Epithelial cell of proximal tubule (primary cell): ENCODE results near the gene ANXA3. TPM values are rescaled to one million over a fixed set of nuclear protein-coding genes. Genes with fewer than 3 reads are reported as not detected.

Source experiments
- DNase-seq: peaks from one replicate; pipeline ENCODE4 v3.0.0-alpha.2; 2011; ENCODE audit warnings: low read depth
- H3K4me3 ChIP-seq: 2 replicates; pipeline ENCODE4 v1.5.1; 2011; ENCODE audit warnings: low read depth, mild to moderate bottlenecking, low read length
- total RNA-seq: library from RNA; depleted of rRNA; stranded (reverse); fragments of >200 nt; gene quantifications from 2 replicates; pipeline ENCODE4 v1.2.3, GENCODE V29; 2015
- TF ChIP-seq, protein P1 (sequence below): conservative IDR thresholded peaks from 2 replicates; pipeline ENCODE4 v1.5.1; 2012; ENCODE audit warnings: low read depth, mild to moderate bottlenecking, low read length

The ANXA3 gene
- total RNA-seq, 1 donor from 2014 or later, result 354 TPM

DNA sequence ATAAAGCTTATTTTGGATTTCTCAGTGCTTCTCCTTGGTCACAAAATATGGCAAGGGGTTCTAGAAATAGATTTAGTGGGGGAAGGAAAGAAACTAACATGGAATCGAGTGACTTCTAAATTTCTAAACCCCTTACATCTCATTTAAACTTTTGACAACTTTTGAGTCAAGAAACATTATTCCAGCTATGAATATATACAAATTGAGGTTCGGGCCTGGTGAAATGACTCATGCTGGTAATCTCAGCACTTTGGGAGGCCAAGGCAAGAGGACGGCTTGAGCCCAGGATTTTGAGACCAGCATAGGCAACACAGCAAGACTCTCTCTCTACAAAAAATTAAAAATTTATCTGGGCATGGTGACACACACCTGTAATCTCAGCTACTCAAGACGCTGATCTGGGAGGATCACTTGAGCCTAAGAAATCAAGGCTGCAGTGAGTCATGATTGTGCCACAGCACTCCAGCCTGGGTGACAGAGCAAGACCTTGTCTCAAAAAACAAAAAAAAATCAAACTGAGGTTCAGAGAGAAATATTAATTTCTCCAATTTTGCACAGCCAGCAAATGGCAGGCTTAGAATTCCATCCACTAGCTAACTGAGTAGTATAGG, 99.8 kb downstream of the ANXA3 start:
- H3K4me3 ChIP-seq, result no peak overlapping the region
- no peak for DNase-seq
- TF ChIP-seq, protein P1, sequence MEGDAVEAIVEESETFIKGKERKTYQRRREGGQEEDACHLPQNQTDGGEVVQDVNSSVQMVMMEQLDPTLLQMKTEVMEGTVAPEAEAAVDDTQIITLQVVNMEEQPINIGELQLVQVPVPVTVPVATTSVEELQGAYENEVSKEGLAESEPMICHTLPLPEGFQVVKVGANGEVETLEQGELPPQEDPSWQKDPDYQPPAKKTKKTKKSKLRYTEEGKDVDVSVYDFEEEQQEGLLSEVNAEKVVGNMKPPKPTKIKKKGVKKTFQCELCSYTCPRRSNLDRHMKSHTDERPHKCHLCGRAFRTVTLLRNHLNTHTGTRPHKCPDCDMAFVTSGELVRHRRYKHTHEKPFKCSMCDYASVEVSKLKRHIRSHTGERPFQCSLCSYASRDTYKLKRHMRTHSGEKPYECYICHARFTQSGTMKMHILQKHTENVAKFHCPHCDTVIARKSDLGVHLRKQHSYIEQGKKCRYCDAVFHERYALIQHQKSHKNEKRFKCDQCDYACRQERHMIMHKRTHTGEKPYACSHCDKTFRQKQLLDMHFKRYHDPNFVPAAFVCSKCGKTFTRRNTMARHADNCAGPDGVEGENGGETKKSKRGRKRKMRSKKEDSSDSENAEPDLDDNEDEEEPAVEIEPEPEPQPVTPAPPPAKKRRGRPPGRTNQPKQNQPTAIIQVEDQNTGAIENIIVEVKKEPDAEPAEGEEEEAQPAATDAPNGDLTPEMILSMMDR, result no peak

DNA sequence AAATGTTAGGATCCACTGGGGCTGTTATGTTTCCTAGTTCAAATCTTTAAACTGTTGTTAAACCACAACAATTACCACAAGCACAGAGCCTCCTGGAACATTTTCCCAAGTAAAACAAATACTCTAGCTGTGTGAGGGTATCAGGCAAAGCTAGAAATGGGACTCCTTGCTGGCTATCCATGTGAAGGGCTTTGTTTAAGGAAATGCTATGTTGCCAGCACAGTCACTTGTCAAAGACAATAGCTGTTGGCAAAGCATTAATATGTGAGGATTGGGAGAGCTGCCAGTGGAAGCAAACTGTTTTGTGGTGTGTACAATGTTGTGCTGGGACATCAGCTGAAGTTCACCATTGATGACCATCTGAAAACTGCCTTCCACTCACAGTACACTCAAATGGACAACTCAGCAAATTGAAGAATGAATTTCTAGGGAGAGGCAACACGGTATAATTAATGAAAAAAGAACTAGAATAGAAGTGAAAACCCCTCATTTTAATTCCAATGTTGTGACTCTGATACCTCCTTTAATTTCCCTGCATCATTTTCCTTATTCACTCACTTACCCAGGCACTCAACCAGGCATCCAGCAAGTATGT, 100.8 kb downstream of the ANXA3 start:
- H3K4me3 ChIP-seq, result no peak overlapping the region
- TF ChIP-seq, protein P1, result no peak
- no peak for DNase-seq

DNA sequence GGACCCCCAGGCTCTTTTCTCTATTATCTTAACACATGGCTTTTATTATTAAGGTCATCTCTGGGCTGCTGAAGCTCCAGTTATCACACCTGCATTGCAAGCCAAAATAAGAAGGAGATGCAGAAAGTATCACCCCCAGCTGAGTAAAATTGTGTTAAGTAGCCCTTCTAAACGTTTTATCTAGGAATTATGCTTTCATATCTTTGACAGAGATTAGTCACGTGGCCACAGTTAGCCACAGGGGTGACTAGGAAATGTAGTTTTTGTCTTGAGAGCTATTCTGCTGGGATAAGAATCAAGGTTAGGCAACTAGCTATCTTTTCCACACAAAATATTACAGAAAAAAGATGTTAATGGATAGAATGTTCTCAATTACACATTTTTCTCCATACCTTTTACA, 102.1 kb downstream of the ANXA3 start:
- no peak overlapping the region for H3K4me3 ChIP-seq
- TF ChIP-seq, protein P1, result no peak
- no peak for DNase-seq

DNA sequence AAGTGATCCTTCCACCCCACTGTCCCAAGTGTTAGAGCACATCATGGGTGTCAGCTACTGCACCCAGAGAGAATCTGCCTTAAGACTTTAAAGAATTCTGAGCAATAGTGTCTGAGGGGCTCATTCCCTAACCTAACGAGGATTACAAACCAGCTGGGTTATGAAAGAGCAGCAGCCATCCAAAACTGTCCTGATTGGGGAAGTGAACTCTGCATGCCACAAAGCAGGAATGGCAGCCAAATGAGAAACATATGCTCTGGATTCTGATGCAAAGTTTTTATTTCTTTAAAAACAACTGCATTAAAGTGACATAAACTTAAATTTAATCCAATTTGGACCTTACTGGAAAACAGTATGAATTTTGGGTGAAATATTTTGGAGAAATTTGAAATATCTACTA, 103.2 kb downstream of the ANXA3 start:
- TF ChIP-seq, protein P1, result no peak
- DNase-seq, result no peak
- H3K4me3 ChIP-seq, result no peak overlapping the region

DNA sequence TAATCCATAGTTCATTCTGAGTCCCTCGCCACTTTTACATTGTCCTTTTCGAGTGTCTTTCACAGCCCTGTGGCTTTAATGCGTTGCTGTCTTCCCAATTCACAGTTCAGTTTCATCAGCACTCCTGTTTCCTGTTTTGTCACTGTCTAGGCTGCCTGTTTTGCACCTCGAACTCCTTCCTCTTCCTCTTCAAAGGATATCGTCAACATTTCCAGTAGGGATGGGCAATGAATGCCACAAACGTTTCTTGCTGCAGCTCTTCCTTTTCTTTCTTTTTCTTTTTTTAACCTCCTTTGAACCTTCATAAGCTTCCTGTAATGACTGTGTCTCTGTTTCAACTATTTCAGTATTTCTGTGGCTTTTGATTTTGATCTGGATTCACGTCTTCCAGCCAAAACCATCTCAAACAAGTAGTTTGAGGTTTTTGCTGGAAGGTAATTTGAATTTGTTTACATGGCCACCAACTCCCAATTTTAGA, 105.4 kb downstream of the ANXA3 start:
- TF ChIP-seq, protein P1, result no peak
- DNase-seq, result no peak
- no peak overlapping the region for H3K4me3 ChIP-seq

DNA sequence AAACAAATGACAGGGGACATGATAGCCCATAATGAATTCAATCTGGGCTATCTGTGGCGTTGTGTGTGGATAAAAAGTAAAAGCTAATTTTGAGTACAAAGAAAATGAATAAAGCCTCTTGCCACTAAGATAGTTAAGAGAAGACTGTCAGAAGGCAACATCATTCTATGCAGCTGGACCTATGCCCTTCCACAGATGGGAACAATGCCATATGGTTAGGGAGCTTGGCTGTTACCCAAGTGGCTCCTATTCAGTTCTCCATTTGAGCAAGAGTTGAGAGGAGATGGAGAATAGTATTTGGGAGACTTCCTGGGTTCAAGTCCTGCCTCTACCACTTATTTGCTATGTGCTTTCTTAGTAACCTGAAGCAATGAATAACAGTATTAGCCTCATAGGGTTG, 107.7 kb downstream of the ANXA3 start:
- TF ChIP-seq, protein P1, result no peak
- no peak for DNase-seq
- H3K4me3 ChIP-seq, result no peak overlapping the region

DNA sequence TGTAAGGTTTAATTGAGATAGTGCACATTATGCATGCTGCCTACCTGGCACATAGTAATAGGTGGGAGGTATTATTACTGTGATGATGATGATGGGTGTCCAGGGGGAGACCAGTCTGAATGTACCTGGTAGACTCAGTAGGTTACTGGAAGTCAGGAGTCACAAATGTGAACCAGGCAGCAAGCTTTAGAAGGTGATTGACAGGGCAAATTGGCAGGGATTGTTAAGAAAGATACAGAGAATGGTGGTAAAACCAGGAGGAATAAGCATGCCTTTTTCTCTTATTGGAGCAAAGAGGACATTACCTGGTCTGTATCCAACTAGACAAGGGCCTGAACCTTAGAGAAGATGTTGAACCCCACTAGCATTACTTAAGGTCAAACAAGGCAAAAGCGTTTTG, 108.1 kb downstream of the ANXA3 start:
- no peak overlapping the region for H3K4me3 ChIP-seq
- TF ChIP-seq, protein P1, result no peak
- no peak for DNase-seq
